HepG2 (cell line): Measurements from ENCODE around the gene NTM. TPM values are rescaled to one million over a fixed set of nuclear protein-coding genes. Genes with fewer than 3 reads are reported as not detected.

Source experiments
- ATAC-seq: fragments of 200-7000 bp; cut with Tn5 transposase; 3 replicates; pipeline ENCODE4 v1.9.1; 2020; ENCODE audit warnings: mild to moderate bottlenecking, moderate library complexity
- BruUV-seq: library from RNA; stranded (reverse); fragments of 400-500 nt; replicated peaks from 2 replicates; lab custom pipeline; 2021; lab: Mats Ljungman, UMichigan
- CTCF ChIA-PET: fragments of 300-600 bp; formaldehyde crosslinking; extraction: SDS; loops from one replicate; lab custom pipeline; 2021; ENCODE audit warnings: low total read pairs, inconsistent platforms, low intra/inter-chr PET ratio; lab: Yijun Ruan, JAX
- POLR2A ChIA-PET: fragments of 350-600 bp; sonication (Branson Sonifier 250); formaldehyde crosslinking; loops from one replicate; lab custom pipeline; 2020; ENCODE audit warnings: antibody characterized with exemption, inconsistent platforms; lab: Yijun Ruan, JAX
- DNase-seq: peaks from one replicate; pipeline ENCODE4 v3.0.0-alpha.2; 2015; ENCODE audit warnings: low spot score
- FAIRE-seq: peaks from 3 replicates; lab custom pipeline; 2011; peaks lifted over from hg19 to GRCh38; lab: Jason Lieb, UNC
- H2AFZ ChIP-seq: one replicate; pipeline ENCODE4 v1.6.1; 2011; ENCODE audit warnings: low read length, inconsistent platforms
- H3K27ac ChIP-seq: fragments of 300-600 bp; 3 replicates; pipeline ENCODE4 v1.8.0; 2011; ENCODE audit warnings: mixed run types, mild to moderate bottlenecking, mixed read lengths, low read length, inconsistent platforms; ENCODE audit not compliant: insufficient read depth; ENCODE audit errors: extremely low read length
- H3K27me3 ChIP-seq, 2 experiments: fragments of 200-600 bp in 1 of 2; 2 replicates in 1 of 2; 3 replicates in 1 of 2; pipeline versions ENCODE4 v1.6.0 to v1.8.0; 2011; ENCODE audit warnings: low read length in 2 of 2, mild to moderate bottlenecking in 2 of 2, moderate library complexity in 2 of 2, inconsistent platforms in 1 of 2; ENCODE audit not compliant: insufficient read depth in 2 of 2, control insufficient read depth in 1 of 2
- H3K36me3 ChIP-seq, 2 experiments: fragments of 200-600 bp in 1 of 2; replicated peaks in 1 of 2; 2 replicates in 1 of 2; 3 replicates in 1 of 2; pipeline versions ENCODE4 v1.5.1 to v1.8.0; 2011; ENCODE audit warnings: low read length in 2 of 2, inconsistent platforms in 1 of 2; ENCODE audit not compliant: insufficient read depth in 2 of 2, control insufficient read depth in 1 of 2
- H3K4me1 ChIP-seq: 2 replicates; pipeline ENCODE4 v1.5.1; 2012; ENCODE audit warnings: low read length, inconsistent platforms; ENCODE audit not compliant: insufficient read depth
- H3K4me2 ChIP-seq: 2 replicates; pipeline ENCODE4 v1.6.0; 2011; ENCODE audit warnings: low read depth, low read length, inconsistent platforms
- H3K4me3 ChIP-seq, 3 experiments: fragments of 200-600 bp in 1 of 3; sonication (generic), shearing (Covaris generic) in 1 of 3; replicated peaks in 1 of 3; 2 replicates each; pipeline ENCODE4 v1.5.1; 2011 to 2016; ENCODE audit warnings: low read length in 3 of 3, inconsistent platforms in 2 of 3, low read depth in 2 of 3, mild to moderate bottlenecking in 2 of 3, control low read depth in 1 of 3, mixed read lengths in 1 of 3; ENCODE audit not compliant: insufficient read depth in 1 of 3
- H3K79me2 ChIP-seq: one replicate; pipeline ENCODE4 v1.6.1; 2011; ENCODE audit warnings: low read length, inconsistent platforms; ENCODE audit not compliant: insufficient read depth
- H3K9ac ChIP-seq: 2 replicates; pipeline ENCODE4 v1.6.0; 2011; ENCODE audit warnings: mild to moderate bottlenecking, low read depth, low read length, inconsistent platforms; ENCODE audit not compliant: insufficient read depth
- H3K9me3 ChIP-seq: 2 replicates; pipeline ENCODE4 v1.5.1; 2012; ENCODE audit warnings: mild to moderate bottlenecking, low read length
- H4K20me1 ChIP-seq: 2 replicates; pipeline ENCODE4 v1.6.0; 2011; ENCODE audit warnings: inconsistent platforms, mild to moderate bottlenecking, low read length, moderate library complexity; ENCODE audit not compliant: insufficient read depth
- SP5 ChIP-seq: IDR thresholded peaks from 2 replicates; pipeline ENCODE4 v1.6.1; 2016; ENCODE audit warnings: low read depth, borderline replicate concordance
- ZNF780A ChIP-seq: sonication (generic); formaldehyde crosslinking; IDR thresholded peaks from 2 replicates; pipeline ENCODE4 v1.8.0; 2022; ENCODE audit warnings: mild to moderate bottlenecking, missing genetic modification reagents, moderate library complexity
- WGBS: methylation state at CpG from one replicate; pipeline ENCODE4 v1.1.6; 2017; ENCODE audit warnings: low lambda C conversion rate; 5-methylcytosine and 5-hydroxymethylcytosine counted together
- in situ Hi-C: cut with HindIII; loops from 2 replicates; pipeline ENCODE4 v1.10.0; 2017; ENCODE audit warnings: low pct_unique_long_range_greater_than_20kb; ENCODE audit not compliant: extremely low pct_ligation_motif_present
- intact Hi-C: fragments of 100-400 bp; cut with micrococcal nuclease; formaldehyde crosslinking; loops from one replicate; pipeline ENCODE4 v1.10.0; 2022; ENCODE audit not compliant: unreplicated experiment
- polyA plus RNA-seq, 8 experiments: library from polyadenylated mRNA; depleted of rRNA in 3 of 8; stranded (reverse) in 7 of 8; unstranded in 1 of 8; fragments of >200 nt; fragmentation: Illumina TruSeq in 4 of 8; extraction: Trizol in 4 of 8; gene quantifications; 2 replicates each; pipeline versions ENCODE4 v1.2.1 to v1.2.3, GENCODE V29; 2011 to 2016; ENCODE audit warnings: low read depth in 4 of 8, missing spikeins in 1 of 8, mixed read lengths in 1 of 8; ENCODE audit not compliant: insufficient read depth in 1 of 8
- total RNA-seq, 5 experiments: library from RNA; depleted of rRNA; stranded (reverse); fragments of >200 nt; fragmentation: Illumina TruSeq; extraction: Trizol; gene quantifications; 2 replicates each; pipeline ENCODE4 v1.2.3, GENCODE V29; 2016; ENCODE audit warnings: low read depth in 1 of 5
- TF ChIP-seq, protein P1 (sequence below): sonication (generic); formaldehyde crosslinking; IDR thresholded peaks from 2 replicates; pipeline ENCODE4 v1.4.0; 2020; ENCODE audit warnings: missing genetic modification reagents, borderline replicate concordance
- TF ChIP-seq, protein P2 (sequence below): sonication (generic); formaldehyde crosslinking; conservative IDR thresholded peaks from 2 replicates; pipeline ENCODE4 v1.4.0; 2020; ENCODE audit warnings: missing genetic modification reagents

NTM gene
- total and polyA plus RNA-seq, 2 of the 13 experiments (the other 11 are each of a cell fraction or from before 2014, with no cell fraction given): not detected

DNA sequence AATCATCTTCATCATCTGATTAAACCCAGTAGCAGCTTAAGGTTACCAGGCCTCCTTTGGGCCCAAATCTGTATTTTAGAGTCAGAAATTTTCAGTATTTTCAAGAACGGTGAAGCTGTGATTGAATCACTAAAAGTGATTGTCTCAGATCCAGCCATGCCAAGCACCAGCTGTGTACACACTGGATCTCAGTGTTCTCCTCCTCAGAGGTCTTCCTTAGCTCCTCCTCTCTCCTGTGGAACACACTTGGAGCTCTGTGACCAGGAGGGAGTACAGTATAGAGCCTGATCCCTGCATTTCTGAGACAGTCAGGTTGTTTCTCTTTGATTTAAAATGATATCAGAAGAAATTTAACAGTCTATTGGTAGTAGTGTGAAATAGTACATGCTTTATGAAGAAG lies 401.1 kb downstream of the NTM start:
- ATAC-seq: no peak
- H3K36me3 ChIP-seq: no peaks in the 10 kb centered on the region
- no peaks in the 10 kb centered on the region for H3K4me1 ChIP-seq
- H2AFZ ChIP-seq: no peak overlapping the region
- FAIRE-seq: no peak
- no peaks in the 10 kb centered on the region for H3K9me3 ChIP-seq
- no peak overlapping the region for H3K27ac ChIP-seq
- DNase-seq: no peak
- H4K20me1 ChIP-seq: no peaks in the 10 kb centered on the region
- TF ChIP-seq, protein P1, sequence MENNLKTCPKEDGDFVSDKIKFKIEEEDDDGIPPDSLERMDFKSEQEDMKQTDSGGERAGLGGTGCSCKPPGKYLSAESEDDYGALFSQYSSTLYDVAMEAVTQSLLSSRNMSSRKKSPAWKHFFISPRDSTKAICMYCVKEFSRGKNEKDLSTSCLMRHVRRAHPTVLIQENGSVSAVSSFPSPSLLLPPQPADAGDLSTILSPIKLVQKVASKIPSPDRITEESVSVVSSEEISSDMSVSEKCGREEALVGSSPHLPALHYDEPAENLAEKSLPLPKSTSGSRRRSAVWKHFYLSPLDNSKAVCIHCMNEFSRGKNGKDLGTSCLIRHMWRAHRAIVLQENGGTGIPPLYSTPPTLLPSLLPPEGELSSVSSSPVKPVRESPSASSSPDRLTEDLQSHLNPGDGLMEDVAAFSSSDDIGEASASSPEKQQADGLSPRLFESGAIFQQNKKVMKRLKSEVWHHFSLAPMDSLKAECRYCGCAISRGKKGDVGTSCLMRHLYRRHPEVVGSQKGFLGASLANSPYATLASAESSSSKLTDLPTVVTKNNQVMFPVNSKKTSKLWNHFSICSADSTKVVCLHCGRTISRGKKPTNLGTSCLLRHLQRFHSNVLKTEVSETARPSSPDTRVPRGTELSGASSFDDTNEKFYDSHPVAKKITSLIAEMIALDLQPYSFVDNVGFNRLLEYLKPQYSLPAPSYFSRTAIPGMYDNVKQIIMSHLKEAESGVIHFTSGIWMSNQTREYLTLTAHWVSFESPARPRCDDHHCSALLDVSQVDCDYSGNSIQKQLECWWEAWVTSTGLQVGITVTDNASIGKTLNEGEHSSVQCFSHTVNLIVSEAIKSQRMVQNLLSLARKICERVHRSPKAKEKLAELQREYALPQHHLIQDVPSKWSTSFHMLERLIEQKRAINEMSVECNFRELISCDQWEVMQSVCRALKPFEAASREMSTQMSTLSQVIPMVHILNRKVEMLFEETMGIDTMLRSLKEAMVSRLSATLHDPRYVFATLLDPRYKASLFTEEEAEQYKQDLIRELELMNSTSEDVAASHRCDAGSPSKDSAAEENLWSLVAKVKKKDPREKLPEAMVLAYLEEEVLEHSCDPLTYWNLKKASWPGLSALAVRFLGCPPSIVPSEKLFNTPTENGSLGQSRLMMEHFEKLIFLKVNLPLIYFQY (CRISPR knock-in tag): no peak
- TF ChIP-seq, protein P2, sequence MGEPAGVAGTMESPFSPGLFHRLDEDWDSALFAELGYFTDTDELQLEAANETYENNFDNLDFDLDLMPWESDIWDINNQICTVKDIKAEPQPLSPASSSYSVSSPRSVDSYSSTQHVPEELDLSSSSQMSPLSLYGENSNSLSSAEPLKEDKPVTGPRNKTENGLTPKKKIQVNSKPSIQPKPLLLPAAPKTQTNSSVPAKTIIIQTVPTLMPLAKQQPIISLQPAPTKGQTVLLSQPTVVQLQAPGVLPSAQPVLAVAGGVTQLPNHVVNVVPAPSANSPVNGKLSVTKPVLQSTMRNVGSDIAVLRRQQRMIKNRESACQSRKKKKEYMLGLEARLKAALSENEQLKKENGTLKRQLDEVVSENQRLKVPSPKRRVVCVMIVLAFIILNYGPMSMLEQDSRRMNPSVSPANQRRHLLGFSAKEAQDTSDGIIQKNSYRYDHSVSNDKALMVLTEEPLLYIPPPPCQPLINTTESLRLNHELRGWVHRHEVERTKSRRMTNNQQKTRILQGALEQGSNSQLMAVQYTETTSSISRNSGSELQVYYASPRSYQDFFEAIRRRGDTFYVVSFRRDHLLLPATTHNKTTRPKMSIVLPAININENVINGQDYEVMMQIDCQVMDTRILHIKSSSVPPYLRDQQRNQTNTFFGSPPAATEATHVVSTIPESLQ (CRISPR knock-in tag): no peak
- TF ChIP-seq SP5 (CRISPR knock-in tag) (no peak), ZNF780A (CRISPR knock-in tag) (no peak)
- intact Hi-C loops (no loop called here), in situ Hi-C loops (no loop called here)
- H3K27me3 ChIP-seq: no peaks in the 10 kb centered on the region; a peak in 2 of 5 replicates
- H3K9ac ChIP-seq: no peak overlapping the region
- H3K4me3 ChIP-seq: no peak overlapping the region
- H3K79me2 ChIP-seq: no peaks in the 10 kb centered on the region
- no TSS peak for BruUV-seq
- CTCF ChIA-PET: no interaction called here
- WGBS: 0% methylated on average over 1 of the region's 1 CpG
- no peak overlapping the region for H3K4me2 ChIP-seq
- POLR2A ChIA-PET: no interaction called here
